Adrenal gland (tissue), 12 donors: ENCODE measurements around the gene S100A10. TPM values are rescaled to one million over a fixed set of nuclear protein-coding genes. Genes with fewer than 3 reads are reported as not detected.
A peak's percentile ranks its signal among the peaks of the same experiment; 100 is the strongest.

Source experiments
- DNase-seq, 7 donors: peaks; one replicate each; pipeline ENCODE4 v3.0.0-alpha.2; 2019 to 2020
- H3K27ac ChIP-seq, 5 donors: fragments of 200-600 bp; sonication (generic) in 4 of 5; 1 replicate in 3 of 5; 2 replicates in 2 of 5; pipeline versions ENCODE4 v1.5.1 to v1.8.0; 2016 to 2020; ENCODE audit warnings: mild to moderate bottlenecking in 1 of 5
- H3K27me3 ChIP-seq: fragments of 200-600 bp; 2 replicates; pipeline ENCODE4 v1.8.0; 2021
- H3K36me3 ChIP-seq, 2 donors: fragments of 200-600 bp; replicated peaks in 1 of 2; 1 replicate in 1 of 2; 2 replicates in 1 of 2; pipeline versions ENCODE4 v1.5.1 to v1.8.0; 2018 to 2022
- H3K4me1 ChIP-seq, 2 donors: fragments of 200-600 bp; replicated peaks in 1 of 2; 1 replicate in 1 of 2; 2 replicates in 1 of 2; pipeline versions ENCODE4 v1.5.1 to v1.8.0; 2018 to 2021
- H3K4me3 ChIP-seq, 4 donors: fragments of 200-600 bp; sonication (generic) in 3 of 4; one replicate each; pipeline ENCODE4 v1.5.1; 2016 to 2018
- H3K9me3 ChIP-seq, 3 donors: fragments of 200-600 bp; sonication (generic) in 1 of 3; replicated peaks in 1 of 3; 1 replicate in 2 of 3; 2 replicates in 1 of 3; pipeline versions ENCODE4 v1.5.1 to v1.8.0; 2016 to 2021
- CTCF ChIP-seq, 6 experiments: fragments of 450-650 bp in 4 of 6; fragments of 200-600 bp in 2 of 6; sonication (generic) in 1 of 6; IDR thresholded peaks; 1 replicate in 5 of 6; 2 replicates in 1 of 6; pipeline versions ENCODE4 v1.5.1 to v1.8.0; 2016 to 2021; ENCODE audit warnings: antibody characterized with exemption in 6 of 6, mild to moderate bottlenecking in 2 of 6, moderate library complexity in 1 of 6
- POLR2A ChIP-seq, 2 donors: fragments of 450-650 bp; IDR thresholded peaks; one replicate each; pipeline ENCODE4 v1.6.1; 2017; ENCODE audit warnings: antibody characterized with exemption in 2 of 2, mild to moderate bottlenecking in 2 of 2, moderate library complexity in 1 of 2
- WGBS, 4 donors: extraction: QIAGEN DNeasy Blood & Tissue Kit in 2 of 4; methylation state at CpG; one replicate each; pipeline versions ENCODE4 v1.1.5 to v1.1.7; 2013 to 2017; 5-methylcytosine and 5-hydroxymethylcytosine counted together
- intact Hi-C, 2 donors: fragments of 100-400 bp; cut with DNase I; formaldehyde crosslinking; loops; one replicate each; pipeline versions ENCODE4 v1.14.1 to v1.15.0; 2022 to 2023
- polyA plus RNA-seq, 3 donors: library from polyadenylated mRNA; stranded (reverse); fragments of 200-250 nt in 2 of 3; fragments of 350-450 nt in 1 of 3; fragmentation: Illumina TruSeq in 1 of 3; extraction: RNeasy Lipid Tissue Mini Kit (QIAGEN cat#74804) in 1 of 3; gene quantifications; one replicate each; pipeline ENCODE4 v1.2.3, GENCODE V29; 2013 to 2014
- total RNA-seq, 9 donors: library from RNA; depleted of rRNA in 4 of 9; stranded (reverse); fragments of >200 nt in 4 of 9; fragments of 120-200 nt in 1 of 9; fragmentation: NEBNext Ultra II Directional in 1 of 9; extraction: Animal tissue kit (Norgen Biotek cat#: 25700) in 1 of 9; gene quantifications; one replicate each; pipeline versions ENCODE4 v1.1.0 to v1.2.4, GENCODE V29; 2013 to 2023
- donor health status: healthy with polysubstance abuse.
- donor health status: Bipolar disorder and iron deficiency.
- donor health status: DM: yes; HTN: yes; CAD: no.
- donor health status: DM: no; HTN: no; CAD: no.
- donor health status: DM: no; HTN: no; CAD: no.
- donor health status: DM: yes; HTN: yes; CAD: no.

Gene S100A10
- total and polyA plus RNA-seq, 12 donors, result 24.9 to 860 (median 366) TPM

GRCh38 chr1:151972542-151973248 is 21.0 kb downstream of the S100A10 start:
- WGBS, 4 donors, result 36 to 38% (median 37%) methylated on average over 7 of the region's 7 CpGs
- H3K27me3 ChIP-seq, result no peaks in the 10 kb centered on the region
- H3K4me3 ChIP-seq, result no peak overlapping the region
- H3K9me3 ChIP-seq, result no peaks in the 10 kb centered on the region
- peaks cover 0 to 12% of the 10 kb centered on the region in 2 donors for H3K4me1 ChIP-seq
- intact Hi-C loops, result no loop called here
- peak overlapping the region in 1 of 5 donors; percentile 23 for H3K27ac ChIP-seq
- TF ChIP-seq POLR2A (IDR thresholded peaks at IDR 0.05) (no peak), CTCF (IDR thresholded peaks at IDR 0.05) (no peak)
- no peaks in the 10 kb centered on the region for H3K36me3 ChIP-seq
- DNase-seq, result peak; percentile 51 to 79 (median 76)

- Histone ChIP-seq H3K4me3 (no peak overlapping the region), H3K27me3 (no peaks in the 10 kb centered on the region), H3K27ac (no peak overlapping the region), H3K4me1 (peaks cover 0 to 12% of the 10 kb centered on the region in 2 donors), H3K36me3 (no peaks in the 10 kb centered on the region), H3K9me3 (no peaks in the 10 kb centered on the region)
- no peak for DNase-seq
- intact Hi-C loops, result no loop called here
- 76 to 88% (median 81%) methylated on average over 4 of the region's 4 CpGs for WGBS, 4 donors
- no peak for TF ChIP-seq POLR2A (IDR thresholded peaks at IDR 0.05)
- TF ChIP-seq CTCF (IDR thresholded peaks at IDR 0.05), result no peak
Observed at GRCh38 chr1:151970626-151971025, 23.0 kb downstream of the S100A10 start.

GRCh38 chr1:151970128-151970527 is 23.5 kb downstream of the S100A10 start:
- DNase-seq, result no peak
- Histone ChIP-seq H3K27me3 (no peaks in the 10 kb centered on the region), H3K27ac (no peak overlapping the region), H3K4me3 (no peak overlapping the region), H3K9me3 (no peaks in the 10 kb centered on the region), H3K4me1 (peaks cover 0 to 12% of the 10 kb centered on the region in 2 donors), H3K36me3 (no peaks in the 10 kb centered on the region)
- TF ChIP-seq POLR2A (IDR thresholded peaks at IDR 0.05) (no peak), CTCF (IDR thresholded peaks at IDR 0.05) (no peak)
- intact Hi-C loops, result no loop called here
- 83 to 90% (median 84%) methylated on average over 5 of the region's 5 CpGs for WGBS, 4 donors

GRCh38 chr1:151968791-151969399 is 24.8 kb downstream of the S100A10 start:
- Histone ChIP-seq H3K27me3 (no peaks in the 10 kb centered on the region), H3K4me1 (peaks cover 0 to 12% of the 10 kb centered on the region in 2 donors), H3K9me3 (no peaks in the 10 kb centered on the region), H3K36me3 (no peaks in the 10 kb centered on the region), H3K4me3 (no peak overlapping the region), H3K27ac (no peak overlapping the region)
- no peak for DNase-seq
- WGBS, 4 donors, result 75 to 88% (median 79%) methylated on average over 3 of the region's 3 CpGs
- TF ChIP-seq CTCF (IDR thresholded peaks at IDR 0.05) (no peak), POLR2A (IDR thresholded peaks at IDR 0.05) (no peak)
- intact Hi-C loops, result no loop called here
